Lung (tissue), 12 donors: Measurements from ENCODE around the gene TTLL5. TPM values are rescaled to one million over a fixed set of nuclear protein-coding genes. Genes with fewer than 3 reads are reported as not detected.

Experiments used
- ATAC-seq: fragments of 200-7000 bp; cut with Tn5 transposase; one replicate; pipeline ENCODE4 v1.9.1; 2020; ENCODE audit warnings: moderate number of reproducible peaks; ENCODE audit not compliant: insufficient read depth, low FRiP score
- DNase-seq, 3 donors: peaks; one replicate each; pipeline ENCODE4 v3.0.0-alpha.2; 2013 to 2017
- H3K27ac ChIP-seq, 2 donors: one replicate each; pipeline ENCODE4 v1.5.1; 2013; ENCODE audit warnings: mild to moderate bottlenecking in 2 of 2, moderate library complexity in 2 of 2, control low read depth in 1 of 2, inconsistent platforms in 1 of 2, low read depth in 1 of 2, low read length in 1 of 2
- H3K27me3 ChIP-seq, 3 donors: one replicate each; pipeline ENCODE4 v1.5.1; 2013; ENCODE audit warnings: low read length in 2 of 3; ENCODE audit not compliant: control insufficient read depth in 3 of 3, insufficient read depth in 3 of 3
- H3K36me3 ChIP-seq, 4 donors: one replicate each; pipeline ENCODE4 v1.5.1; 2013; ENCODE audit warnings: low read length in 4 of 4, mild to moderate bottlenecking in 1 of 4, moderate library complexity in 1 of 4; ENCODE audit not compliant: control insufficient read depth in 4 of 4, insufficient read depth in 4 of 4
- H3K4me1 ChIP-seq, 5 donors: one replicate each; pipeline ENCODE4 v1.5.1; 2013; ENCODE audit warnings: low read length in 5 of 5, mild to moderate bottlenecking in 2 of 5, moderate library complexity in 1 of 5; ENCODE audit not compliant: control insufficient read depth in 5 of 5, insufficient read depth in 5 of 5
- H3K4me3 ChIP-seq: one replicate; pipeline ENCODE4 v1.5.1; 2013; ENCODE audit warnings: mild to moderate bottlenecking, control low read depth, moderate library complexity
- H3K9ac ChIP-seq, 2 donors: one replicate each; pipeline ENCODE4 v1.5.1; 2013; ENCODE audit warnings: low read length in 2 of 2, control low read depth in 1 of 2; ENCODE audit not compliant: insufficient read depth in 1 of 2
- H3K9me3 ChIP-seq, 4 donors: one replicate each; pipeline ENCODE4 v1.5.1; 2013; ENCODE audit warnings: low read length in 3 of 4, mild to moderate bottlenecking in 1 of 4, moderate library complexity in 1 of 4; ENCODE audit not compliant: control insufficient read depth in 4 of 4, insufficient read depth in 3 of 4
- CTCF ChIP-seq: IDR thresholded peaks from 2 replicates; pipeline ENCODE4 v1.5.1; 2012; ENCODE audit warnings: mild to moderate bottlenecking; ENCODE audit errors: control extremely low read depth, extremely low read depth
- WGBS, 2 donors: extraction: QIAGEN DNeasy Blood & Tissue Kit; methylation state at CpG; one replicate each; pipeline ENCODE4 v1.1.7; 2013; 5-methylcytosine and 5-hydroxymethylcytosine counted together
- polyA plus RNA-seq, 2 donors: library from polyadenylated mRNA; stranded (reverse); fragments of 200-250 nt; gene quantifications; one replicate each; pipeline ENCODE4 v1.2.1, GENCODE V29; 2013
- total RNA-seq, 2 donors: library from RNA; depleted of rRNA in 1 of 2; stranded (reverse); fragments of >200 nt in 1 of 2; gene quantifications; one replicate each; pipeline ENCODE4 v1.2.1, GENCODE V29; 2014 to 2021
- donor health status: control.
- donor health status: control.
- donor health status: Bipolar disorder and iron deficiency.
- donor health status: healthy.
- donor health status: DM: yes; HTN: yes; CAD: no.

Gene TTLL5
- total and polyA plus RNA-seq, 4 donors = 10.3 to 58.6 (median 28.8) TPM

GRCh38 chr14:75636100-75636692 is 24.9 kb upstream of the TTLL5 start:
- ATAC-seq = no peak
- no peak for DNase-seq
- Histone ChIP-seq H3K9ac (no peak overlapping the region), H3K4me3 (no peak overlapping the region), H3K4me1 (no peaks in the 10 kb centered on the region), H3K9me3 (no peaks in the 10 kb centered on the region), H3K27me3 (no peaks in the 10 kb centered on the region), H3K27ac (no peak overlapping the region), H3K36me3 (peaks cover 0 to 2% (median under 1%) of the 10 kb centered on the region in 4 donors)
- no peak for TF ChIP-seq CTCF
- WGBS, 2 donors = 84 to 91% methylated on average over 13 of the region's 13 CpGs

- H3K4me1 ChIP-seq = no peaks in the 10 kb centered on the region
- 87 to 93% methylated on average over 3 of the region's 3 CpGs for WGBS, 2 donors
These were observed 20.2 kb upstream of the TTLL5 start for GRCh38 chr14:75640876-75641275.

GRCh38 chr14:75643985-75644384 is 17.1 kb upstream of the TTLL5 start:
- H3K9me3 ChIP-seq = no peaks in the 10 kb centered on the region

More at GRCh38 chr14:75640876-75641275, 20.2 kb upstream of the TTLL5 start:
- no peak overlapping the region for H3K4me3 ChIP-seq
- peaks cover 0 to 4% (median 3%) of the 10 kb centered on the region in 4 donors for H3K36me3 ChIP-seq
- no peak for ATAC-seq
- DNase-seq = no peak
- TF ChIP-seq CTCF = no peak
- H3K27me3 ChIP-seq = no peaks in the 10 kb centered on the region
- no peak overlapping the region for H3K27ac ChIP-seq
- H3K9ac ChIP-seq = no peak overlapping the region
- H3K9me3 ChIP-seq = no peaks in the 10 kb centered on the region

More at GRCh38 chr14:75643985-75644384, 17.1 kb upstream of the TTLL5 start:
- H3K9ac ChIP-seq = no peak overlapping the region
- 51 to 62% methylated on average over 4 of the region's 4 CpGs for WGBS, 2 donors
- no peaks in the 10 kb centered on the region for H3K27me3 ChIP-seq
- DNase-seq (no peak), ATAC-seq (no peak)
- H3K4me1 ChIP-seq = peaks cover 0 to 14% (median 6%) of the 10 kb centered on the region in 5 donors
- H3K27ac ChIP-seq = no peak overlapping the region
- H3K4me3 ChIP-seq = no peak overlapping the region
- H3K36me3 ChIP-seq = peaks cover 3 to 7% (median 3%) of the 10 kb centered on the region in 4 donors
- no peak for TF ChIP-seq CTCF
